OCI-M2 (cell line): Measurements from ENCODE around the gene MYO5A.

ENCODE experiments used
- DNase-seq: peaks from one replicate; lab custom pipeline; 2025; ENCODE audit not compliant: unreplicated experiment; lab: John Stamatoyannopoulos, UW

The MYO5A gene

GRCh38 chr15:52378746-52379394 lies 149.8 kb downstream of the MYO5A start:
- no peak for DNase-seq

DNA sequence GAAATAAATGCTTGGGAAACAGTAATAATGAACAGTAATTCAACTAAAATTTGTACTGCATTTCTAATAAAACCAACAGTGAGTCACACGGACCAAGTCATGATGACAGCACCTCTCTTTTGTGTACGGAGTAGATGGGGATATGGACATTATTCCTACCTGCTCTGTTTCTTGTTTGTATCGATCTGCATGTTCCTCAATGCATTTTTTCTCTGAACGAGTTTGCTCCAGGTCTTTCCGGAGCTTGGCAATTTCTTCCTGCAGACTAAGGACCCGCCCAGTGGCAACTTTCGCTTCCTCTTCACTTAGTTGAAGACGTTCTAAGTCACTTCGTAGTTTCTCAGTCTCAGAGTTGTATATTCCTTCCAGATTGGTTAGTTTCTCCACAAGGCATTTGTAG lies 158.7 kb downstream of the MYO5A start:
- DNase-seq: no peak

- no peak for DNase-seq
These were observed 159.2 kb downstream of the MYO5A start for GRCh38 chr15:52369455-52369854.

DNA sequence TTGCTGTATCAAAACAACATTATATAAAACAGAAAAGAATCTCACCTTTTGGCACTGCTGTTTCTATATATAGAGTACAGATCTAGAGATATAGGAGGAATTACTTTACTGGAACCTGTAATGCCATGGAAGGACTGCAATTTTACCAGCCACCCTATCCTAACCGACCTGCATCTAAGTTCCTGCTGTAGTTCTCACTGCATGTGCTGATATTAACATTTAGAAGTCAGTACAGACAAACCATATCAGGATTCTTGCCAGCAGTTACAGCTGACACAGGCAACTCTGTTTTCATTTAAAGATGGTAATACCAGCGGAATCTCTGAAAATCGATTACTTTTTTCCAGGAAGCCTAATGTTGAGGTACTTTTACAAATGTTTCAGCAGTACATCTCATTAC lies 159.7 kb downstream of the MYO5A start:
- no peak for DNase-seq

GRCh38 chr15:52368402-52368801 lies 160.3 kb downstream of the MYO5A start:
- no peak for DNase-seq

- DNase-seq: no peak
These were observed 166.2 kb downstream of the MYO5A start for GRCh38 chr15:52362497-52362896.

GRCh38 chr15:52361975-52362494 lies 166.6 kb downstream of the MYO5A start:
- no peak for DNase-seq

DNA sequence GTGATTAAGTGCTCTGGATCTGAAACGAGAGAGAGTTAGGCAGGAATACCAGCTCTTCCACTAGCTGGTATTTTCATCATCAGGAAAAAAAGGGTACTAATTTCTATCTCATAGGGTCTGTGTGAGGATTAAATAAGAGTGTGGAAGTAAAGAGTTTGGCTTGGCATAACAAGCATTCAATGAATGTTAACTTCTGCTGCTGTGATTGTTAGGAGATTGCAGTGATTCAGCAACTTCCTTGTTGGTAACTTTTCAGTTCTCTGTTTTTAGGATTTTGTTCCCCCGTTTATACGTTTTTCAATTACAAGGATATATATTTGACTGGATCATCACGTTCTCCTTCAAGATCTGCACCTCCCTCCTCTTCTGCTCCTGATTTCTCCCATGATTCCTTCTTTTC lies 167.2 kb downstream of the MYO5A start:
- DNase-seq: no peak

DNA sequence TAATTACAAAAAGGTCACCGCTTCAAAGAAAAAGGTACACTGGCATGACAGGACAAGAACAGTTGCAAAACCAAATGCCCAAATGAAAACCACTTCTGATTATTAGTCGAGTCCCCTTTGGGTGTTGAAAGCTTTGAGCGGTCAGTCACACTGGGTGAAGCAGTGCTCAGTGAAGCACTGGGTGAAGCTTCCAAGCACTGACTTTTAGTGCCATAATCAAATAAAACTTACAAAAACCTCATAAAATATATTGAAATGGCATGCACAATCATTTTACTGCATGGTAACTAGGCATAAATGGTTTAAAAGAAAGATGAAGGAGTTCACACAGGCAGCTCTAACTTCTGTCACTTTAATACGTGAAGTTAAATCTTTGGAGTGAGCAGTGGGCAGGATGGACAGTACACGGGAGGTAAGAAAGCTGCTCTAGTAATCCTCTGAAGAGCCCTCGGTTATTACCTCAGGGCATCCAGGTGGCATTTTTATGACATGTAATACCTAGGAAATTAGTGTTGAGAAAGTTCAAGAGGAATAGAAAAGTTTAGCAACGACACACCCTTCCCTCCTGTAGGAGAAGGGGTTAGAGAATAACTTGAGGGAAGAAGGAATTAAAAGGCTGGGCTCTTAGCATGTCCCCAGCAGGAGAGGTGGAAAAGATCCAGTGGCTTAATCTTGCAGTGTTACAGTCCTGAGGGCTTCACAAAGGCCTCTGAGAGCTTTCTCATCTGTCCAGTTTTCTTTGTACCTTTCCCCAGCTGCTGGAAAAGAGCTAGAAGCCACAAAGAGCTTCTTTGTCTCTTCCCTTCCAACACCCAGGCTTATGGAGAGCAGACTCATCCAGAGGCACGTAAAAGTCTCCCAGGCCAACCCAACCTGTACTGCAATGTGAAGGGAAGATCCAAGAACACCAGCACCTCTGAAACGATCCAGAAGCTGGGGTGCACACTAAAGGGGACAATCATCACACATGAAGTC lies 168.2 kb downstream of the MYO5A start:
- no peak for DNase-seq

GRCh38 chr15:52359722-52360121 lies 169.0 kb downstream of the MYO5A start:
- DNase-seq: no peak

DNA sequence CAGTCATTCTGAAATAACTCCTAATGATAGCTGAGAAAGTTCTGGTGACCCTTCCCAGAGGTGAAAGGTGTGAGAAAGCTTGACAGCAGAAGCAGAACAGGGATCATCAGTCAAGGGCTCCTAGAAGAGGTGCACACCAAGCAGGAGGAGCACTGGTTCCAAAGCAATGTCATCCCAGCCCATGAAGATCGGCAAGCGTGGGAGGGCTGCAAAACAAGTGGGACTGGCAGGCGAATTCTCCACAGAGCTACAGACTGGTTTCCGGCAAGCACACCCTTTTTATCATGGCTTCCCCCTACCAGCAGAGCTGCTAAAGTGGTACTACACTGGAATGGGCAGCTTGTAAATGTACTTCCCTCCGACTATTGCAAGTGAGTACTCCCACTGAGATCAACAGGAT lies 170.7 kb downstream of the MYO5A start:
- no peak for DNase-seq

- DNase-seq: no peak
These were observed 176.6 kb downstream of the MYO5A start for GRCh38 chr15:52352086-52352485.

- DNase-seq: no peak
These were observed 177.3 kb downstream of the MYO5A start for GRCh38 chr15:52351206-52351908.

GRCh38 chr15:52350423-52350822 lies 178.3 kb downstream of the MYO5A start:
- no peak for DNase-seq

DNA sequence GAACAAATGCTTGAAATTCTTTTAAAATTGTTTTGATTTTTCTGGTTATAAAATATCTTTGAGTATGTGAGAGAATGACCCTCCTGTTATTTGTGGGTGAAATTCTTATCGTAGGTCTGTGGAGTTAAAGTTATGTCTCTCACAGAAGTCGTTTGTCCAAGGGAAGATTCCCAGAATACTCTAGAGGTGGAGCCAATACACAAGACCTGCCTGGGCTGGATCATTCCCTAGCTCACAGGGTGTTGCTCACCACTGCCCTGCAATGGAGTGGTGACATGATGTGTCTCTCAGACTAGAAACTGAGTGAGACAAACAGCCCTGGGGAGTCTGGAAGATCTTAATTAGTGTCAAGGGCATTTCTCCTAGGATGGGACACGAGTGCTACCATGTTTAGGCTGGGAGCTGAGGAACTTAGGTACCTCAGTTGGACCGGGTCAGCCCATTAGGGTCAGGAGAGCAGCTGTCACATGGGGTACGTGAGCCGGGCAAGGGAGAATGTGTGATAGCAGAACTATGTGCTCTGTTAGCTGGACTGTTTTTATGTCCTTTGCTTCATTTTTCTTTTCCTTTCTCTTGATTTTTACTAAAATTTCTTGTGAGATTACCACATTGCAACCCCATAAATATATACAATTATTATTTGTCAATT lies 179.5 kb downstream of the MYO5A start:
- no peak for DNase-seq

- DNase-seq: no peak
These were observed 180.5 kb downstream of the MYO5A start for GRCh38 chr15:52348056-52348745.

DNA sequence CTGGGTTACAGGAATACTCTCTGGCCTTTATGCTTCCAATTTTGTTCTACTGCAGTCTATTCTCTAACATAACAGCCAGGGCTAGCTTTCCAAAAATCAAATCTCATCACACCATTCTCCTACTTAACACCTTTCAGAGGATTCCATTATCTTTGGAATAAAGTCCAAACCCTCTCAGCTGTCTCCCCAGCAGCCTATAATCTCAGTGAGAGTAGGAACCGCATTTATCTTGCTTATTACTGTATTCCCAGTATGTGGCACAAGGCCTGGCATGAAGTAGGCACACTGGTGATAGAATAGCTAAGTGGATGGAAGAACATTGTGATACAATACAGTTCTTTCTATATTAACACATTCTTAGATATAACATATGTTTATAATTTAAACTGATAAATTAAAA lies 184.1 kb downstream of the MYO5A start:
- DNase-seq: no peak

GRCh38 chr15:52343831-52344230 lies 184.8 kb downstream of the MYO5A start:
- no peak for DNase-seq

DNA sequence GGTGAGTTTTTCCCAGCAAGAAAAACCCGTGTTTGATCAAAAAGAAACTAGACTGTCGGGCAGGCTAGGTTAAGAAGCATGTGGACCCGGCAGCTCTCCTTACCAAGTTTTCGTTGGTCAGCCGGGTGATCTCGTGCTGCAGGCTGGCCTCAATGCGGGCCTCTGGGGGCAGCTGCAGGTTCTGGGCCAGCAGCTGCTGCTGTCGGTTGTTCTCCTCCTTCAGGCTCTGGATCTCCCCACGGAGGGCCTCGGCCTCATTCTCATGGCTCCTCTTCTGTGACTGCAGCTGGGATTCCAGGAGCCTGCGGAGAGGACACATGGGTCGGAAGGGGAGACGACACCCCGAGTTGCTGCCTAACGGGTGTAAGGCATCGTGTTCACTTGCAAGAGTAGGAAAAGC lies 188.6 kb downstream of the MYO5A start:
- DNase-seq: no peak

DNA sequence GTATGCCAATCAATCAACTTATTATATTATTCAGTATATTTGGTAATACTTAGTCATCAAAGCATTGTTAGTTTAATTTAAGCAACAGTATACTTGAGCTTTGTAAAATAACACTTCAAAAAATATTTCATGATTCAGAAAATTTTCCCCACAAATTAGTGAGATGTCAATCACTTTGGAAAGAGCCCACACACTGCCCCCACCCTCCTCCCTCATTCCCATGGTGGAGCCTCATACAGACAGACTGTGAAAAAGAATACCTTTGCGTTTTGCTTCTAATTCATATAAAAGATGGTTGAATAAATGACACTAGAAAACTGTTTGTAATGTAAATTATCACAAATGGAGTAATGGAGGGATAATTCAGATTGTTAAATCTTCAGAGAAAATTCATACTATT lies 189.8 kb downstream of the MYO5A start:
- no peak for DNase-seq
